GM20431 (cell line): ENCODE measurements around the gene FTCD.
"Not testable (repeated sequence)": the region's sequence is repeated elsewhere in the genome, so short reads cannot be mapped to it uniquely, and the experiment has no call there.

Source experiments
- in situ Hi-C: fragments of 300-500 bp; cut with MseI, MboI; formaldehyde crosslinking; loops from one replicate; pipeline ENCODE4 v1.15.0; 2020; ENCODE audit warnings: low sequenced_read_pairs; ENCODE audit not compliant: unreplicated experiment

FTCD gene

DNA sequence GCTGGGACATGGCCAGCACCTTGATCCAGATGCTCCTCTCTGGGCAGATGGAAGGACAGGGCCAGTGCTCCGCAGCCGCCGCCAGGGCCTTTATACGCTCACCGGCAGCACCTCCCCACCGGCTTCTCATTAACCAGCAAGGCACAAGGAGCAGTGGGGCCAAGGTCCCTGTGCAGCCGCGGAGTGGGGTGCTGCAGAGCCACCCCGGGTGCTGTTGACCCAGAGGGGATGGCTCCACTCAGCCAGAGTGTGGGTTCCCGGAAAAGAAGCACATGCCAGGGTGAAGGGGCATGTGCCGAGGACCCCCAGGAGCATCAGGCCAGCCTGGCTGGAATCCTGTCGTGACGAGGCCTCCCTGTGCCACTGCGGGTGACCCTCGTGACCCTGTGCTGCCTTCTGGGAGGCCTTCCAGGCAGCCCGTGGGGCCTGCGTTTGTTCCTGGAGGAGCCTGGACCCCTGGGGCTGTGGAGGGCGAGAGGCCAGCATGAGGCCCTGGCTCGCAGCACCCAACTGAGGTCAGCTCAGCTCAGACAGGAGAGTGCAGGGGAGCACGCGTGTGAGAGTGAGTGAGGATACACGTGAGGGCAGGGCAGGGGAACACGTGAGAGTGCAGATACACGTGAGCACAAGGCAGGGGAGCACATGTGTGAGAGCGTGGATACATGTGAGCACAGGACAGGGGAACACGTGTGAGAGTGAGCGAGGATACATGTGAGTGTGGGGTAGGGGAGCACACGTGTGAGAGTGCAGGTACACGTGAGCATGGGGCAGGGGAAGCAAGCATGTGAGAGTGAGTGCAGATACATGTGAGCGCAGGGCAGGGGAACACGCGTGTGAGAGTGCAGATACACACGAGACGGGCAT lies at the start of gene FTCD:
Gene FTCD, minus strand, starts transcription at position 66 of the 864 bp plus-strand sequence. Its CDS starts 56 bp downstream, at position 10.
- in situ Hi-C loops: no loop called here

DNA sequence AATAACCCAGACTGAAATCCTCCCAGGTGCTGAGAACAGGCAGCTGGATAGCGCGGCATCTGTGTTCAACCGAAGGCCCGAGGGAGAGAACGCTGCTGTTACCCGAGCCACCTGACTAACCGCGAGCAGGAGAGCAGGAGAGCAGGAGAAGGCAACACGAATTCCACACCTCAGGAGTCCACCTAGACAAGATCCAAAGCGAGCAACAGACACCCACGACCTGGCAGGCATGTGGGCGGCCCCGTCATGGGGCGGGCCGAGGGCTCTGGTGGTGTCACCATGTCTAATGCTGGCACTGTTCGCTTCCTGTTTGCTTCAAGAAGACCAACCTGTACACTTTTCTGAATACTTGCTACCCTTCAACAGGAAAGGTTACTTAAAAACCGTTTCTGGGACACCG lies 49.8 kb upstream of the FTCD start:
- in situ Hi-C loops: no loop called here

DNA sequence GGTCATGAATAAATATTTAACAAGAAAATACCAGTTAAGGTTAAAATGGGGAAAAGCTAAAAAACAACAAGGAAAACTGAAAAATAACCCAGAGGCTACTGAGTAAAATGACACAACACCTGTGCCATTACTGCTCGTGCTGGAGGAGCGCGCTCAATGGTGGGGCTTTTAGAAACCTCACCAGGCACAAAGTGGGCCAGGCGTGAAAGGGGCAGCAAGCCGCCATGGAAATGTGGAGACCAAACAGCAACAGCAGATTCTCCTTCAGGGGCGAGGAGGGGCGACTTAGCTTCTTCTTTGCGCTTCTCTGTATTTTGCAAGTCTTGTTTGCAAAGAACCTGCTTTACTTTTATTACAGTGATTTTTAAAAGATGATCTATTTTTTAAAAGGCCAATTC lies 47.8 kb upstream of the FTCD start:
- in situ Hi-C loops: no loop called here

DNA sequence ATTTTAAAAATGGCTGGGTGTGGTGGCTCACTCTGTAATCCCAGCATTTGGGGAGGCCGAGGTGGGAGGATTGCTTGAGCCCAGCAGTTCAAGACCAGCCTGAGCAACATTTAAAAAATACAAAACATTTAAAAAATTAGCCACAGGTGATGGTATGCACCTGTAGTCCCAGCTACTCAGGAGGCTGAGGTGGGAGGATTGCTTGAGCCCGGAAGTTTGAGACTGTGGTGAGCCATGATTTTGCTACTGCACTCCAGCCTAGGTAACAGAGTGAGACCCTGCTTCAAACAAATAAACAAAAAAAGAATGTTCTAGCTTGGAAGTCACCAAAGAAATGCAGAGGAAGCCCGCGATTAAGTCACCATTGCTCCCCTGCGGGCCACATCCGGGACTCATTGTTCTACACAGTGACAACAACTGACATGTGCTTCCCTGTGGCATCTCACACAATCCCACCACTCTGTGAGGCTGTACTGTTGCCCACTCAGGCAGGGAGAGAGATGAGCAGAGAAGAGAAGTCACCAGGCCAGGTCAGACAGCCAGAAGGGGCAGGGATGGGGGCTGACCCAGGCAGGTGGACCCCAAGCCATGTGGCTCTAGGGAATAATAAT lies 47.3 kb upstream of the FTCD start:
- in situ Hi-C loops: no loop called here

DNA sequence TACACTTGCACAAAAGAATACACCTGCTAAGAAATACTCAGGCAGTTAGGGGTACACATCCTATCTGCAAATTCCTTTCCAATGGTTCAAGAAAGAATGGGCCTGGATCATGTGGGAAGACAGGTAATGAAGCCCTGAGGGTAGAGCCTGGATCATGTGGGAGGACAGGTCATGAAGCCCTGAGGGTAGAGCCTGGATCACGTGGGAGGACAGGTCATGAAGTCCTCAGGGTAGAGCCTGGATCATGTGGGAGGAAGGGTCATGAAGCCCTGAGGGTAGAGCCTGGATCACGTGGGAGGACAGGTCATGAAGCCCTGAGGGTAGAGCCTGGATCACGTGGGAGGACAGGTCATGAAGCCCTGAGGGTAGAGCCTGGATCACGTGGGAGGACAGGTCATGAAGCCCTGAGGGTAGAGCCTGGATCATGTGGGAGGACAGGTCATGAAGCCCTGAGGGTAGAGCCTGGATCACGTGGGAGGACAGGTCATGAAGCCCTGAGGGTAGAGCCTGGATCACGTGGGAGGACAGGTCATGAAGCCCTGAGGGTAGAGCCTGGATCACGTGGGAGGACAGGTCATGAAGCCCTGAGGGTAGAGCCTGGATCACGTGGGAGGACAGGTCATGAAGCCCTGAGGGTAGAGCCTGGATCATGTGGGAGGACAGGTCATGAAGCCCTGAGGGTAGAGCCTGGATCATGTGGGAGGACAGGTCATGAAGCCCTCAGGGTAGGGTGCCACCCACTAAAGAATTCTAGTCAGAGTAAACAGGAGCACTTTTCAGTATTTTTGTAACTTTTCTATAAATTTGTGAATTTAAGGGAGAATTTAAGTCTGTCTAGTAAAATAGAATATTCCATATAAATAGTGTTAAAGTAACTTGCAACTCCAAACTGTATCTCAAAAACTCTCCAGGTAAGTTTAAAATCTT lies 45.8 kb upstream of the FTCD start:
- in situ Hi-C loops: not testable (repeated sequence)

DNA sequence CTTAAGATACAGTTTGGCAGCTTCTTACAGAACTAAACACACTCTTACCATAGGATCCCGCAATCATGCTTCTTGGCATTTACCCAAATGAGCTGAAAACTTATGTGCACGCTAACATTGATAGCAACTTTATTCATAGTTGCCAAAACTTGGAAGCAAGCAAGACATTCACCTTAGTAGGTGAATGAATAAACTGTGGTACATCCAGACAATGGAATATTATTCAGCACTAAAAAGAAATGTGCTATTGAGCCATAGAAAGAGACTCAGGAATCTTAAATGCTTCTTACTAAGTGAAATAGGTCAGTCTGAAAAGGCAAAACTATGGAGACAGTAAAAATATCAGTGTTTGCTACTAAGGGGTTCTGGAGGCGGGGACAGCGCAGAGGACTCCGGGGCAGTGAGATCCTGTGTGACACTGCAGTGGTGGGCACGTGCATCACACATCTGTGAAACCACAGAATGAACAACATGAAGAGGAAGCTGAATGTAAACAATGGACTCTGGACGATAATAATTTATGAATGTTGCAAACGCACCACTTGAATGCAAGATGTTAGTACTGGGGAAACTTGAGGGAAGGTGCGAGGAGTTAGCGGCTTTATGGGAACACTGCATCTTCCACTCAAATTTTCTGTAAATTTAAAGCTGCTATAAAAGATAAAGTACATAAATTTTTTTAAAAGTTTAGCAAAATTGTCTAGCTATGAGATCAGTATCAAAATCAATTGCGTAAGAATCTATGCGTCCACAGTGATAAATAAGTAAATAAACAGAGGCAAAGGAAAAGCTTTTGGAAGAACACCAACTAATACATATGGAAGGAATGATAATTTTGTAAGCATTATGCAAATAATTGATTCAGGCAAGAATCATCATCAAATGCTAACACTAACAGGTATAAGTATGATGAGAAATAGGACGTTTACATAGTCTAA lies 44.3 kb upstream of the FTCD start:
- in situ Hi-C loops: no loop called here

DNA sequence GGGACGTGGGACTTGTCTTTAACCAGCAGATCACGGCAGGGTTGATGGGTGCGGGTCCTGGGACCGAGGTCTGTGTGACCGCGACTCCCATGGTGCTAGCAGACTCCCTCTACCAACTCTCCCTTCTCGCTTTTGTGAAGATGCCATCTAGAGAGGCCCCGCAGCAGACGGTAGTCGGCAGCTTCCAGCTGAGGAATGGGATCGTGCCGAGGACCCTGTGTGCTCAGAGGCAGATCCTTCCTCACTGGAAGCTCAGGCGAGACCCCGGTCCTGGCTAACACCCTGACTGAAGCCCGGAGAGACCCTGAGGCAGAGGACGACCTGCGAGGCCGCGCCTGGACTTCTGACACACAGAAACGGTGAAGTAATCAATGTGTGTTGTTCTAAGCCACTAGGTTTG lies 41.4 kb upstream of the FTCD start:
- in situ Hi-C loops: no loop called here

DNA sequence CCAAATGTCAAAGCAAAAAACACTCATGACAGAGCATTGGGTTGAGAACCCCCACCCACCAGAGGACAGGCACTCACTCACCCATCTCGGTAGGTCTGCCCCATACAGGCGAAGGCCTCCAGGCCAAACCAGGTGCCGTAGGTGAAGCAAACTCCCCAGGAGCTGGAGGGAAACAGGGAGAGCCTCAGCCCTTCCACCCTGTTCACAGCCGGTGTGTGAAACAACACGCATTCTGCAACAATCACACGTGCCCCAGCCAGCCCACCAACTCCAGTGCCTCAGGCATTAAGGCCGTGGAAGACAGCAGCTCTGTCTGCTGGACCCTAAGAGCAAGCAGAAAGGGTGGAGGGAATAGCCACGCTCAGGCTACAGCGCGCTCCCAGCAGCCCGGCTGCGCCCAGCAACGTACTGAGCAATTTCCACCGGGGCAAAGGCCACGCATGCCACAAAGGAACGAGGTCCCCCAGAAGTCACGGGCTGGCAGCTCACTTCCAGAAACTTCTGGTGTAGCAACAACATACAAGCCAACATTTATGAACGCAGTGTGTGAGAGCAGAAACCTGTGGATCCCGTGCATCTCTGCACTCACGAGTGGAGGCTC lies 40.3 kb upstream of the FTCD start:
- in situ Hi-C loops: no loop called here

- in situ Hi-C loops: no loop called here
Measured at GRCh38 chr21:46194374-46195334, 39.3 kb upstream of the FTCD start.

DNA sequence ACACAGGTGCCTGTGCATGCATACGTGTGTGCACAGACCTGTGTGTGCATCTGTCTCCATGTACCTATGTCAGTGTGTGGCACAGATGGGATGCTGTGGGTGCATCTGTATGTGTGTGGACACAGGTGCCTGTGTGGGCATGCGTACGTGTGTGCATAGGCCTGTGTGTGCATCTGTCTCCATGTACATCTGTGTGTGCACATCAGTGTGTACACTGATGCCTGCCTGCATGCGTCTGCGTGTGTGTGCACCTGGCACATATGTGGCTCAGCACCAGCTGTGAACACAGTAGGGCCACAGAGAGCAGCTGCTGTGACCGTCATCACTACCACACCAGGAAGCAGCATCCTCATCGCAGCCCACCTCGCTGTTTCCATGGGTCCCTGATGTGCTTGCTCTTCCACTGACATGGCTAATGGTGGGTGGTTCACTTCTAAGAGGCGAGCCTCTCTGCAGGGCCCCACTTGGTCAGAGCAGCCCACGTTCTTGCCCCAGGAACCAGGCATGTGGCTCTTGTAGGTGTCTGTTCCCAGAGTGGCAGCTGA lies 38.5 kb upstream of the FTCD start:
- in situ Hi-C loops: no loop called here

- in situ Hi-C loops: no loop called here
Measured at GRCh38 chr21:46191686-46192575, 36.6 kb upstream of the FTCD start.

GRCh38 chr21:46191257-46191685 lies 35.9 kb upstream of the FTCD start:
- in situ Hi-C loops: no loop called here

DNA sequence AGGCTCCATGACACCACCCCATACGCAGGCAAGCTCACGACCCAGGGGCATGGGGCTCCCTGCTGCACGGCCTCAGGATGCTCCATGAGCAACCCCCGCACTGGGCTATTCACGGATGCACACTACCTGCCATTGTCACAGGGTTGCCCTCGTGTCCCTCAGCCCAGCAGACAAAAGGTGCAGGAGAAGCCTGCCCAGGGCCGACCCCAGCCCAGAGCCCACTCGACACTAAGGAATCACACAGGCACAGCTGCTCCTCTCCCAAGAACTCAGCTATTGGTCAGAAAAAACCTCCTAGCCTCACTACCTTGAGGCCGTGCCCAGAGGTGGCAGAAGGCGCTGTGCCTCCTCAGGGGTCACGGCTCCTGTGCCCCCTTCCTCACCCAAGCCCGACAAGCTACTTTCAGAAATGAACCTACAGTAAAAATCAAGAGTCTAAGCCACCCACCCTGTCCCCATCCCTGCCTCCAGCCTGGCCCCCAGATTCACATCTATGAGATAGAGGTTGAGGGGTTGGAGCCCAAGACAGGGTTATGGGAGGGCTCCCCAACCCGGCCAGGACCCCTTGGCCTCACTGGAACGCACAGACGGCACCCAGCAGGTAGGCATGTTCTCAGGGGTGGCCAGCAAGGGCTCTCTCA lies 35.2 kb upstream of the FTCD start:
- in situ Hi-C loops: no loop called here

DNA sequence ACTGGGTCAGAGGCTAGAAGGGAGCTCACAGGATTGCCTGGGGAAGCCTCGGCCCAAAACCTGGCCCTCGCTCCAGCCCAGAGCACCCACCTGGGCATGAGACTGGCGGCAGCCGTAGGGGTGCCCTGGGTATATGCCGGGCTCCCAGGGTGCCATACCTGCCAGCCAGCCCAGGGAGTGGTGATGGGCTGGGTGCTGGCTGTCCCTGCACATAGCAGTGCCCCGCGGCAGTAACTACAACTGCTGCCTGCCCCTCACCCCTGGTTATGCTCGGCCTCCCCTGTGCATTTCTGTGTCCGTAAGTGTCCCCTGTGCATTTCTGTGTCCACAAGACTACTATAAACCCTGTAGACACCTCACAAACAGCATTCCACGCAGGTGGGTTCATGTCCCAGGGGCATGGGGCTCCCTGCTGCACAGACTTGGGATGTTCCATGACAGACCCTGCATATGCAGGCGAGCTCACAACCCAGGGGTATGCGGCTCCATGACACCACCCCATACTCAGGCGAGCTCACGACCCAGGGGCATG lies 34.6 kb upstream of the FTCD start:
- in situ Hi-C loops: no loop called here

GRCh38 chr21:46189213-46189958 lies 34.0 kb upstream of the FTCD start:
- in situ Hi-C loops: no loop called here
